Measurements from ENCODE around the gene HPS3. TPM values are rescaled to one million over a fixed set of nuclear protein-coding genes. Genes with fewer than 3 reads are reported as not detected.

The HPS3 gene
- total RNA-seq, 2 experiments from 2014 or later: 33.0 to 33.7 TPM

- Mint-ChIP-seq H3K4me3 (no peak overlapping the region), H3K27me3 (no peaks in the 10 kb centered on the region), H3K9me3 (no peaks in the 10 kb centered on the region), H3K27ac (no peak overlapping the region), H3K4me1 (peaks cover 6% of the 10 kb centered on the region), H3K36me3 (ENCODE audit: low read depth) (peaks cover 28% of the 10 kb centered on the region)
- ChIA-PET CTCF (no interaction called here), POLR2A (no interaction called here)
- no peak for DNase-seq
These were observed 13.2 kb downstream of the HPS3 start for GRCh38 chr3:149142682-149143081.

- H3K4me1 Mint-ChIP-seq: peaks cover 6% of the 10 kb centered on the region
- H3K27ac Mint-ChIP-seq: no peak overlapping the region
- no peak for DNase-seq
- peaks cover 44% of the 10 kb centered on the region for H3K36me3 Mint-ChIP-seq (ENCODE audit: low read depth)
- H3K9me3 Mint-ChIP-seq: no peaks in the 10 kb centered on the region
- no peaks in the 10 kb centered on the region for H3K27me3 Mint-ChIP-seq
- POLR2A ChIA-PET: interaction anchor here (1.7 kb wide), 1 partner anchor 16 kb away, joined by 10 read pairs; the partner anchor contains the start of gene HPS3
- H3K4me3 Mint-ChIP-seq: no peak overlapping the region
- CTCF ChIA-PET: interaction anchor here (1.3 kb wide), 1 partner anchor 15 kb away, joined by 3 read pairs; no protein-coding TSS in a partner anchor
These were observed 15.9 kb downstream of the HPS3 start for GRCh38 chr3:149145356-149145755.

DNA sequence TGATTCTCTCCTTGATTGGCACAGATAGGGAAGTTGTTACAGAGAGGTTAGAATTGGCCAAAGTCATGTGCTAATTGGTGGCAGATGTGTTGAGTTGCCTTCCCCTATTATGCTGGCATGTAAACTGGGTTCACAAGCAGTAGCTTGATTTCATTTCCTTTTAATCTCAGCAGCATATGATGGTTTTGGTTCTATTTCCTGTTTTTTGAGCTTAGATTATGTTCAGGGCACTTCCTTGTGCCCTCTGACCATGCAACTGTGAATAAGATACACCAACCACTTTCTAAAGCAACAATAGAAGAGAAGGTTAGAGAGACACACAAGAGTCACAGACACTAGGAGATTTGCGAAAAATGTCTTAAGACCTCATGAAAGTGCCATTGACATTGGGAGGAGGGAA lies 16.5 kb downstream of the HPS3 start:
- Mint-ChIP-seq H3K27ac (no peak overlapping the region), H3K36me3 (ENCODE audit: low read depth) (peaks cover 47% of the 10 kb centered on the region), H3K27me3 (no peaks in the 10 kb centered on the region), H3K4me3 (no peak overlapping the region), H3K9me3 (no peaks in the 10 kb centered on the region), H3K4me1 (peaks cover 6% of the 10 kb centered on the region)
- POLR2A ChIA-PET: interaction anchor here (1.7 kb wide), 1 partner anchor 16 kb away, joined by 10 read pairs; the partner anchor contains the start of gene HPS3
- DNase-seq: no peak
- CTCF ChIA-PET: interaction anchor here (1.1 to 1.3 kb wide), 2 partner anchors 16 to 17 kb away, joined by 3 to 4 read pairs; partner anchors contain the start of gene HPS3

GRCh38 chr3:149150436-149150835 lies 21.0 kb downstream of the HPS3 start:
- H3K9me3 Mint-ChIP-seq: no peaks in the 10 kb centered on the region
- peaks cover 20% of the 10 kb centered on the region for H3K4me1 Mint-ChIP-seq
- no peak overlapping the region for H3K27ac Mint-ChIP-seq
- H3K27me3 Mint-ChIP-seq: no peaks in the 10 kb centered on the region
- peaks cover 46% of the 10 kb centered on the region for H3K36me3 Mint-ChIP-seq (ENCODE audit: low read depth)
- H3K4me3 Mint-ChIP-seq: no peak overlapping the region
- ChIA-PET POLR2A (no interaction called here), CTCF (no interaction called here)
- no peak for DNase-seq

DNA sequence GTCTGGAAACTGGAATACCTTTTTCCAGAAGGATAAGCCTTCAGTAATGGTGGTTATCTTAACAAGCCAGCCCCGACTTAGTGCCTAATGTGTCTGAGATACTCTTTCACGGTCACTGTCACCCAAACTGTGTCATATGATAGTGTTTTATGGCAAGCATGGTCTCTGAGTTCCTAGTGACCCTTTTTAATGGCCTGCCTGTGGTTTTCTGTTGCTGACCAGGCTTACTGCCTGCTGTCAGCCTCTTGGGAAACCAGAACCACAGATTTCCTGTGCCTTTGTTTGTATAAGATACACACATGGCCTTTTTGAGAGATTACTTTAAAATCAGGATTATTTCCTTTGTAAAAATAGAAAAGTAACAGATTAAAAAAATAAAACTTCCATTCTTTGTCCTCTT lies 22.4 kb downstream of the HPS3 start:
- CTCF ChIA-PET: interaction anchor here (1.6 kb wide), 1 partner anchor 197 kb away, joined by 4 read pairs; no protein-coding TSS in a partner anchor

GRCh38 chr3:149152420-149152819 lies 23.0 kb downstream of the HPS3 start:
- H3K27ac Mint-ChIP-seq: no peak overlapping the region
- H3K4me3 Mint-ChIP-seq: no peak overlapping the region
- CTCF ChIA-PET: interaction anchor here (1.6 kb wide), 1 partner anchor 197 kb away, joined by 4 read pairs; no protein-coding TSS in a partner anchor
- DNase-seq: peak; percentile 45
- no peaks in the 10 kb centered on the region for H3K9me3 Mint-ChIP-seq
- POLR2A ChIA-PET: interaction anchor here (1.0 to 1.5 kb wide), 2 partner anchors 23 to 24 kb away, joined by 3 to 7 read pairs; no protein-coding TSS in a partner anchor
- peaks cover 51% of the 10 kb centered on the region for H3K36me3 Mint-ChIP-seq (ENCODE audit: low read depth)
- H3K27me3 Mint-ChIP-seq: no peaks in the 10 kb centered on the region
- peaks cover 18% of the 10 kb centered on the region for H3K4me1 Mint-ChIP-seq

More for the DNA sequence above, 22.4 kb downstream of the HPS3 start:
- Mint-ChIP-seq H3K27ac (no peak overlapping the region), H3K4me3 (no peak overlapping the region), H3K4me1 (peaks cover 18% of the 10 kb centered on the region), H3K36me3 (ENCODE audit: low read depth) (peaks cover 48% of the 10 kb centered on the region), H3K27me3 (no peaks in the 10 kb centered on the region), H3K9me3 (no peaks in the 10 kb centered on the region)
- POLR2A ChIA-PET: no interaction called here
- no peak for DNase-seq

- H3K4me1 Mint-ChIP-seq: peaks cover 18% of the 10 kb centered on the region
- no peak overlapping the region for H3K27ac Mint-ChIP-seq
- POLR2A ChIA-PET: interaction anchor here (1.5 kb wide), 1 partner anchor 24 kb away, joined by 7 read pairs; no protein-coding TSS in a partner anchor
- CTCF ChIA-PET: interaction anchor here (1.6 kb wide), 1 partner anchor 198 kb away, joined by 4 read pairs; no protein-coding TSS in a partner anchor
- DNase-seq: no peak
- H3K4me3 Mint-ChIP-seq: no peak overlapping the region
- H3K27me3 Mint-ChIP-seq: no peaks in the 10 kb centered on the region
- H3K36me3 Mint-ChIP-seq (ENCODE audit: low read depth): peaks cover 50% of the 10 kb centered on the region
- H3K9me3 Mint-ChIP-seq: no peaks in the 10 kb centered on the region
These were observed 24.0 kb downstream of the HPS3 start for GRCh38 chr3:149153402-149153801.

DNA sequence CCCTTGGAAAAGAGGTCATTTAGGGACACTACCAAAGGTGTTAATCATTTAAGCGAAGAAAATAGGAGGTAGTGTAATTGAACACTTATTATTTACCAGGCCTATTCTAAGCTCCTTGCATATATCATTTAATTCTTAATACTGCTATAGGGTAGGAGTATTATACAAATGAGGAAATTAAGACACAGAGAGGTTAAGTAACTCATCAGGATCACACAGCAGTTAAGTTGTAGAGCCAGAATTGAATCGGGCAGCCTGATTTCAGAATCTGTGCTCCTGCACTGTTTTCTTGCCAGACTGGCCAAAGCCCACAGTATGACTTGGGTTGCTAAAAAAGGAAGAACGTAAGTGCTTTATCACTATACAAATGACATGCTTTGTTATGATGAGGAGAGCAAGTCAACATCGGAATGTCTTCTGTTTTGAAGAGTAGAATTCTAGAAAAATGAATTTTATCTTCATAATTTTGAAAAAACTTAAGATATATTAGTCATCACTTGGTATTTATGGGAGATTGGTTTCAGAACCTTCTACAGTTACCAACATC lies 31.4 kb downstream of the HPS3 start:
- H3K27ac Mint-ChIP-seq: no peak overlapping the region
- ChIA-PET POLR2A (interaction anchor here (0.9 kb wide), 1 partner anchor 31 kb away, joined by 3 read pairs; no protein-coding TSS in a partner anchor), CTCF (no interaction called here)
- H3K4me1 Mint-ChIP-seq: no peaks in the 10 kb centered on the region
- no peaks in the 10 kb centered on the region for H3K9me3 Mint-ChIP-seq
- no peaks in the 10 kb centered on the region for H3K27me3 Mint-ChIP-seq
- H3K36me3 Mint-ChIP-seq (ENCODE audit: low read depth): peaks cover 44% of the 10 kb centered on the region
- no peak overlapping the region for H3K4me3 Mint-ChIP-seq
- DNase-seq: no peak

DNA sequence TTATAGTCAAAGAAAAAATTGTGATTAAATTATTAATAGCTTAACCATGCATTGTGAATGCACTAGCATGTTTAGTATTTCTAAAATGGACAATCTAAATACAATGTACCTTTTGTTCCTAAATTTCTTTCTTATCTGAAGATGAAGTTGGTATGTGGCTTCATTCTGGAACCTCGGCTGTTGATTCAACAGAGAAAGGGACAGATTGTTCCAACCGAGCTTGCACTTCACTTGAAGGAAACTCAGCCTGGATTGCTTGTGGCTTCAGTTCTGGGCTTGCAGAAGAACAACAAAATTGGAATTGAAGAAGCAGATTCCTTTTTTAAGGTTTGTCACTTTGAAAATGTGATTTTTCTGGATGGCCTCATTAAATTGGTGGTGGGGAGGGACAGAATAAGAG lies 32.6 kb downstream of the HPS3 start:
- ChIA-PET POLR2A (no interaction called here), CTCF (no interaction called here)
- H3K27me3 Mint-ChIP-seq: no peaks in the 10 kb centered on the region
- H3K4me3 Mint-ChIP-seq: no peak overlapping the region
- H3K36me3 Mint-ChIP-seq (ENCODE audit: low read depth): peaks cover 46% of the 10 kb centered on the region
- H3K4me1 Mint-ChIP-seq: no peaks in the 10 kb centered on the region
- H3K27ac Mint-ChIP-seq: no peak overlapping the region
- no peaks in the 10 kb centered on the region for H3K9me3 Mint-ChIP-seq
- no peak for DNase-seq

DNA sequence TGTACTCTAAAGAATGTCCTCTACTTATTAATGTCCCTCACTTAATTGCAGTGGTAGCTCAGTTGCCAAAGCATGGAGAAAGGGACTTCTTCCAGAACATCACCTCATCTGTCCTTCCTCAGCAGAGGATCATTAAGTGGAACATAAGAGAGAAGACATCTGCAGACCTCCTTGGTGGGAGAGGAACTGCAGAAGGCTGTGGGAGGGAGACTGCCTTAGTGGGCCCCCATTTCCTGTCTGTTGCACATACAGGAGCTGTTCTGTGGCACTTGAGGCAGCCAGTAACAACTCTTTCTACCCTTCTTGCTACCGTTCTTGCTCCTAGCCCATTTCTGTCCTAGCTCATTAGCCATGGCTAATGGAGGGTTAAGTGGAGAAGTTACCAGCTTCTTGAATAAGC lies 33.6 kb downstream of the HPS3 start:
- Mint-ChIP-seq H3K36me3 (ENCODE audit: low read depth) (peaks cover 50% of the 10 kb centered on the region), H3K27ac (no peak overlapping the region), H3K9me3 (no peaks in the 10 kb centered on the region), H3K27me3 (no peaks in the 10 kb centered on the region), H3K4me1 (no peaks in the 10 kb centered on the region), H3K4me3 (no peak overlapping the region)
- CTCF ChIA-PET: no interaction called here
- DNase-seq: no peak
- POLR2A ChIA-PET: no interaction called here

GRCh38 chr3:149167898-149168297 lies 38.5 kb downstream of the HPS3 start:
- DNase-seq: no peak
- no peaks in the 10 kb centered on the region for H3K27me3 Mint-ChIP-seq
- POLR2A ChIA-PET: no interaction called here
- H3K9me3 Mint-ChIP-seq: no peaks in the 10 kb centered on the region
- peaks cover 67% of the 10 kb centered on the region for H3K36me3 Mint-ChIP-seq (ENCODE audit: low read depth)
- no peaks in the 10 kb centered on the region for H3K4me1 Mint-ChIP-seq
- CTCF ChIA-PET: no interaction called here
- no peak overlapping the region for H3K4me3 Mint-ChIP-seq
- no peak overlapping the region for H3K27ac Mint-ChIP-seq

DNA sequence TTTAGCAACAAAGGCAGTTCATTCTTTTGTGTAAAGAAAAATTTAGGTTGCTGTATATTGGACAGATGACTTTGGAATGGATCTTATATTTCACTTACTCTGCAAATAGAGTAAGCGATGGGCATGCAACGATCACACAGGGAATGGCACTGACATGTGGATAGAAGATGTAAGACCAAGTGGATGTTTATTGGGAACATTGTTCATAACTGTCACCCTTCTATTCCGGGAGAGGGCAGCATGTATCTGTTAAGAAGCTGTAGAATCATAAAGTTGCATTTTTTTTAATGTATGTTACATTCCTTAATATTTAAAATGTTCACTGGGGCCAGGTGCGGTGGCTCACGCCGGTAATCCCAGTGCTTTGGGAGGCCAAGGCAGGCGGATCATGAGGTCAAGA lies 41.2 kb downstream of the HPS3 start:
- no peak overlapping the region for H3K4me3 Mint-ChIP-seq
- ChIA-PET CTCF (no interaction called here), POLR2A (interaction anchor here (1.0 to 1.3 kb wide), 2 partner anchors 41 to 215 kb away, joined by 3 to 4 read pairs; no protein-coding TSS in a partner anchor)
- H3K27ac Mint-ChIP-seq: no peak overlapping the region
- H3K4me1 Mint-ChIP-seq: peaks cover 10% of the 10 kb centered on the region
- H3K27me3 Mint-ChIP-seq: no peaks in the 10 kb centered on the region
- H3K9me3 Mint-ChIP-seq: no peaks in the 10 kb centered on the region
- no peak for DNase-seq
- peaks cover 69% of the 10 kb centered on the region for H3K36me3 Mint-ChIP-seq (ENCODE audit: low read depth)

GRCh38 chr3:149174901-149175300 lies 45.5 kb downstream of the HPS3 start:
- Mint-ChIP-seq H3K27me3 (no peaks in the 10 kb centered on the region), H3K36me3 (ENCODE audit: low read depth) (peaks cover 44% of the 10 kb centered on the region), H3K4me3 (no peak overlapping the region), H3K4me1 (peaks cover 10% of the 10 kb centered on the region), H3K9me3 (no peaks in the 10 kb centered on the region), H3K27ac (no peak overlapping the region)
- POLR2A ChIA-PET: no interaction called here
- DNase-seq: no peak
- CTCF ChIA-PET: interaction anchor here (1.0 kb wide), 1 partner anchor 220 kb away, joined by 4 read pairs; no protein-coding TSS in a partner anchor

DNA sequence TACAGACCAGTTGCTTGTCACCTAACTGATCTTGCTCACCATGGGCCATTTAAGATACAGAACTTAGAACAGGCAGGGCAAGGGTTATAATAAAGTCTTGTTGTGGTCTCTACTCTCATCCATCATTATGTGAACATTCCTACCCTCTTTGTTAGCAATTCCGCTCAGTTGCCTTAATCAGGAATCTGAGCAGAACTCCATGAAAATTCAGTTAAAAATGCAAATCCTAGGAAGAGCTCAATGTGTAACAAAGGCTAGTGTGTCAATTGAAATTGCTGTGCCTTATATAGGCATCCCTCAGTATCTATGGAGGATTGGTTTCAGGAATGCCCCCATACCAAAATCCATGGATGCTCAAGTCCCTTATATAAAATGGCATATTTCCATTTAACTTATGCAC lies 47.7 kb downstream of the HPS3 start:
- Mint-ChIP-seq H3K4me1 (peaks cover 10% of the 10 kb centered on the region), H3K27ac (no peak overlapping the region), H3K4me3 (no peak overlapping the region), H3K9me3 (no peaks in the 10 kb centered on the region), H3K36me3 (ENCODE audit: low read depth) (peaks cover 29% of the 10 kb centered on the region), H3K27me3 (no peaks in the 10 kb centered on the region)
- DNase-seq: no peak
- POLR2A ChIA-PET: no interaction called here
- CTCF ChIA-PET: no interaction called here

Data from activated CD4-positive, alpha-beta memory T cell treated with anti-CD3 and anti-CD28 coated beads, Interleukin-2, amount 10 ng/mL, durations not matched to agents 7 days and 5 days (primary cell).